NOMO-1 treated with DMSO at 0.1 percent for 48 hours (cell line): ENCODE data around the gene CDKAL1.
"Not testable (repeated sequence)": the region's sequence is repeated elsewhere in the genome, so short reads cannot be mapped to it uniquely, and the experiment has no call there.

Source experiments
- DNase-seq: peaks from one replicate; lab custom pipeline; 2025; ENCODE audit not compliant: unreplicated experiment; lab: John Stamatoyannopoulos, UW

CDKAL1 gene

DNA sequence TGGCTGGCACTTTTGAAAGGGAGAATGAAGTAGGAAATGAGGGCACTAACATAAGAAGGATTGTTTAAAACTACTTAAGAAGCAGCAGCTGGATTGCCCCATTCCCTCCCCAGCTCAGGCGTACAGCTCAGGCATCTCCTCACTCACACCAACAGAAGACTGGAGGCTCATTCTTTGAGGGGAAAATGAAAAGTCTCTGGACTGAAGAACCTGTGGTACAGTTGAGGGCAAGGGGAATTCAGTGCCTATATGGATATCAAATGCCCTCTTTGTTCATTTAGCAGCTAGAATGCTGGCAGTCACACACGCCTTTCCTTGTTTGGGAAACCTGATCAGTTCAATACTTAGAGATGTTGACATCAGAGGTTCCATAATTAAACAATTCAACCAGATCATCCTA, 557.2 kb downstream of the CDKAL1 start:
- DNase-seq: no peak

- DNase-seq: not testable (repeated sequence)
Observed at GRCh38 chr6:21092231-21092772, 558.0 kb downstream of the CDKAL1 start.

DNA sequence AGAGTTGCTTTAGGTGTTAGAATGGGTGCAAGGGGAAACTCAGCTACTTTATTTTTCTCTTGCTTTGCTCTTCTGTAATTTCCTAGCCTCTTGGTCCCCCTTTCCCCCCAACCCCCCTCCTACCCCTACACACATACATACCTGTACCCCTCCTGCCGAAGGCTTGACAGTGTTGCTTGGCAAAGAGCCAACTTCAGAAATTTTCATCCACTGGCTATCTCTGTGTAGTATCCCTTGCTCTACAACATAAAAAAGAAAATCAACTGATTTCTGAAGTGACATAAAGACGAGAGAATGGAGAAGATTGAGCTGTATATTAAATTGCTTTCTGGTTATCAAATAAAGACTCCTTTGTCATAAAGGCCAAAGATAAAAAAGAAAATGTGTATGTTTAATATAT, 561.2 kb downstream of the CDKAL1 start:
- DNase-seq: no peak

DNA sequence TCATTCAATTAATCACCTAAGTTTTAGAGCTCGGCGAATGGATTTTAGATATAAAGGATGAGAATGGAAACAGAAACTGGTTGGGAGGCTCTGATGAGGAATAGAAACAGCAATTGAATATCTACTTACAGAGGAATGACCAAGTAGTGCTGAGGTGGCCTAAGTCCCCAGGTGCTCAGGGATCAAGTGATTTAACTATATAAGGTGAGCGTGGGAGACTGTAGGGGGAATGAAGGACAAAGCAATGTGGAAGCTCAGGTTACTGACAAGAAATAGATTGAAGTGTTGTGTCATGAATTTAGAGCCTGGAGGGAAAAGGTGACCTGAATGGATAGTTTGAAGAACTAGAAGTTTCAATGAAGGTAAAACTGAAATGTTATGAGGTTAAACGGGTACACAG, 563.9 kb downstream of the CDKAL1 start:
- no peak for DNase-seq

GRCh38 chr6:21098744-21099143, 564.5 kb downstream of the CDKAL1 start:
- no peak for DNase-seq

GRCh38 chr6:21099338-21100314, 565.4 kb downstream of the CDKAL1 start:
- DNase-seq: peak; percentile 52

- DNase-seq: no peak
Observed at GRCh38 chr6:21100991-21101390, 566.7 kb downstream of the CDKAL1 start.

DNA sequence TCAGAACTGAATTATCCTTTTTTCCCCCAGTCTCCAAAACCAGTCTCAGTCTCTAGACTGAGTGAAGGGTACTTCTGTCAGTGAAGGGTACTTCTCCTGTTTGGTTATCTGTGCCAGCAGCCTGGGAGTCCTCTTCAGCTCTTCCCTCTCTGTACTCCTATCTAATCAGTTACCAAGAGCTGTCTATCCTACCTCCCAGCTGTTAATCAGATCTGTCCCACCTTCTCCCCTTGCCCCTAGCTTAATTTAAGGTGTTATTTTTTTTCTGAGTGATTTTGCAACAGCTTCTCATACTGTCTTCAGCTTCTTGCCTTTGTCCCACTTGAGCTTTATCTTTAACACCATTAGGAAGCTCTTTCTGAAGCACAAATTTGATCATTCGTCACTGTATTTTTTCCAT, 567.4 kb downstream of the CDKAL1 start:
- DNase-seq: no peak

DNA sequence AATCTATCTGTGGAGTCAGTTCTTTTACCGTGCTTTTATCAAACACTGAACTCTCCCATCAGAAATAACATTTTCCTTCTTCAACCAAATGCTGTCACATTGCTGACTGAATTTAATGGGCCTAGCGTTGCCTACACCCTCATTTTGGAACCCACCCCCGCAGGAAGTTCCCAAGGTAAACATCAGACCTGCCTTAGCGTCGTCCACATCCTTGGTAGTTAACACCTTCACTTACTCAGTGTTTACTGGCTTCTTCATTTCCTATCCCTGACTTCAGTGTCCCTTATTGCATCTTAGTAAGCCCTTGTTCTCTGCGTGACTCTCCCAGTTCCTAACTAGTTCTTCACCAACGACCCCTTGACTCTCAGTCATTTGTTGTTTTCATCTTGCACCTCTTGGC, 567.9 kb downstream of the CDKAL1 start:
- DNase-seq: no peak

GRCh38 chr6:21102624-21103023, 568.4 kb downstream of the CDKAL1 start:
- no peak for DNase-seq

- DNase-seq: no peak
Observed at GRCh38 chr6:21103626-21104224, 569.5 kb downstream of the CDKAL1 start.

- no peak for DNase-seq
Observed at GRCh38 chr6:21104288-21104687, 570.0 kb downstream of the CDKAL1 start.

GRCh38 chr6:21107796-21108195, 573.5 kb downstream of the CDKAL1 start:
- no peak for DNase-seq

GRCh38 chr6:21109391-21110178, 575.3 kb downstream of the CDKAL1 start:
- no peak for DNase-seq

GRCh38 chr6:21110684-21111083, 576.4 kb downstream of the CDKAL1 start:
- no peak for DNase-seq

GRCh38 chr6:21111093-21111725, 577.0 kb downstream of the CDKAL1 start:
- DNase-seq: no peak

- DNase-seq: no peak
Observed at GRCh38 chr6:21115111-21115510, 580.9 kb downstream of the CDKAL1 start.

- no peak for DNase-seq
Observed at GRCh38 chr6:21116736-21117135, 582.5 kb downstream of the CDKAL1 start.

DNA sequence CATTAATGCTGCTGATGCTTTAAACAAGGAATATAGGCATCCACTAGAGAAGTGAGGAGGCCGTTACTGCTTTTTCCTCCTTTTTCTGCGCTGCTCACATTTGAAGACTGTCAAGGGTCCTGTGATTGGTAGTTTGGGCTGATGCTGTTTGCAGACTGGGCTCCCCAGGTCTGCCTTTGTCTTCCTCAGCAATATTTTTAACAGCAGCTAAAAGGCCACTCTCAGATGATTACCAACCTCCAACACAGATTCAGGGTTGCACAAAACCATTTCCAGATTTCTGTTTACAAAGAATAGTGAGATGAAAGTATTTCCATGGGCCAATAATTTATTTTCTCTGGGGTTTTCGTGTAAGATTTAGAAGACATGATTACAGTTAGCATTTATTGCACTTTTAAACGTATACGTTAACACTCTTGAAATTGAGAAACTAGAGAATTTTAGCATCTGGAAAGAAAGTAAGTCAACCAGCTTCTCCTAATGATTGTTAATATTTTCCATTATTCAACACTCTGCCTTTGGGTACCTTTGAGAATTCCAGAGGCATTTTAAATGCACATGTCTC, 584.0 kb downstream of the CDKAL1 start:
- DNase-seq: no peak

- DNase-seq: no peak
Observed at GRCh38 chr6:21121636-21122136, 587.4 kb downstream of the CDKAL1 start.
